Endothelial cell of umbilical vein (primary cell): ENCODE results near the gene ZNF516. TPM values are rescaled to one million over a fixed set of nuclear protein-coding genes. Genes with fewer than 3 reads are reported as not detected.

ENCODE experiments used
- BruUV-seq: library from RNA; stranded (reverse); fragments of 400-500 nt; replicated peaks from 2 replicates; lab custom pipeline; 2021; lab: Mats Ljungman, UMichigan
- CTCF ChIA-PET: fragments of 300-600, 350-600 bp; sonication (Branson Sonifier 250); formaldehyde crosslinking; loops from one replicate; lab custom pipeline; 2021; ENCODE audit warnings: antibody characterized with exemption, inconsistent platforms; lab: Charles Lee
- POLR2A ChIA-PET: fragments of 300-600, 350-600 bp; sonication (Branson Sonifier 250); formaldehyde crosslinking; loops from one replicate; lab custom pipeline; 2021; ENCODE audit warnings: antibody characterized with exemption, inconsistent platforms; lab: Charles Lee
- DNase-seq: peaks from one replicate; pipeline ENCODE4 v3.0.0-alpha.2; 2011; ENCODE audit warnings: low read depth, low spot score
- FAIRE-seq: peaks from 2 replicates; lab custom pipeline; 2011; peaks lifted over from hg19 to GRCh38; lab: Jason Lieb, UNC
- H2AFZ ChIP-seq: 2 replicates; pipeline ENCODE4 v1.6.0; 2012; ENCODE audit warnings: low read depth, low read length, control low read depth, inconsistent platforms
- H3K27ac ChIP-seq: 2 replicates; pipeline ENCODE4 v1.5.1; 2011; ENCODE audit warnings: low read depth, mild to moderate bottlenecking, control low read depth, low read length, moderate library complexity; ENCODE audit not compliant: insufficient read depth
- H3K27me3 ChIP-seq, 2 experiments: 2 replicates each; pipeline versions ENCODE4 v1.6.0 to v1.6.1; 2011; ENCODE audit warnings: low read length in 2 of 2, mixed read lengths in 1 of 2; ENCODE audit not compliant: control insufficient read depth in 2 of 2, insufficient read depth in 2 of 2
- H3K36me3 ChIP-seq, 2 experiments: 2 replicates in 1 of 2; 3 replicates in 1 of 2; pipeline ENCODE4 v1.5.1; 2011; ENCODE audit warnings: low read length in 2 of 2, mild to moderate bottlenecking in 1 of 2, moderate library complexity in 1 of 2; ENCODE audit not compliant: control insufficient read depth in 2 of 2, insufficient read depth in 2 of 2; ENCODE audit errors: extremely low read depth in 1 of 2
- H3K4me1 ChIP-seq: 3 replicates; pipeline ENCODE4 v1.5.1; 2011; ENCODE audit warnings: mild to moderate bottlenecking, low read length; ENCODE audit not compliant: control insufficient read depth, insufficient read depth; ENCODE audit errors: extremely low read depth
- H3K4me2 ChIP-seq: 2 replicates; pipeline ENCODE4 v1.6.1; 2011; ENCODE audit warnings: low read length, control low read depth, mixed read lengths; ENCODE audit not compliant: insufficient read depth
- H3K4me3 ChIP-seq, 3 experiments: fragments of 200-600 bp in 1 of 3; sonication (generic), shearing (Covaris generic) in 1 of 3; replicated peaks in 1 of 3; 2 replicates each; pipeline ENCODE4 v1.5.1; 2011 to 2016; ENCODE audit warnings: control low read depth in 3 of 3, low read length in 3 of 3, mild to moderate bottlenecking in 2 of 3, inconsistent platforms in 1 of 3, low read depth in 1 of 3, moderate library complexity in 1 of 3; ENCODE audit not compliant: insufficient read depth in 1 of 3
- H3K79me2 ChIP-seq: 2 replicates; pipeline ENCODE4 v1.6.0; 2012; ENCODE audit warnings: low read length, inconsistent platforms; ENCODE audit not compliant: control insufficient read depth, insufficient read depth
- H3K9ac ChIP-seq: replicated peaks from 2 replicates; pipeline ENCODE3; 2011; ENCODE audit warnings: low read length, control low read depth; ENCODE audit not compliant: insufficient read depth; ENCODE audit errors: extremely low read depth
- H3K9me1 ChIP-seq: replicated peaks from 3 replicates; pipeline ENCODE4 v1.6.0; 2011; ENCODE audit warnings: mild to moderate bottlenecking, low read length; ENCODE audit not compliant: control insufficient read depth, insufficient read depth; ENCODE audit errors: extremely low read depth
- H3K9me3 ChIP-seq: replicated peaks from 2 replicates; pipeline ENCODE4 v1.5.1; 2012; ENCODE audit warnings: low read length, inconsistent platforms; ENCODE audit not compliant: control insufficient read depth, insufficient read depth
- H4K20me1 ChIP-seq: replicated peaks from 2 replicates; pipeline ENCODE3; 2011; ENCODE audit warnings: mild to moderate bottlenecking, low read length; ENCODE audit not compliant: control insufficient read depth, insufficient read depth; ENCODE audit errors: extremely low read depth
- CTCF ChIP-seq, 2 donors: IDR thresholded peaks; 1 replicate in 1 of 2; 2 replicates in 1 of 2; pipeline ENCODE4 v1.5.1; 2011; ENCODE audit warnings: low read length in 2 of 2, mild to moderate bottlenecking in 2 of 2, moderate library complexity in 2 of 2, control low read depth in 1 of 2, inconsistent platforms in 1 of 2, low read depth in 1 of 2; ENCODE audit not compliant: insufficient read depth in 1 of 2; ENCODE audit errors: extremely low read depth in 1 of 2
- EZH2 ChIP-seq: IDR thresholded peaks from 2 replicates; pipeline ENCODE4 v1.6.1; 2012; ENCODE audit warnings: borderline replicate concordance, low read depth, mild to moderate bottlenecking, moderate library complexity, low read length, inconsistent platforms; ENCODE audit not compliant: severe bottlenecking
- FOS ChIP-seq: IDR thresholded peaks from 2 replicates; pipeline ENCODE4 v1.6.1; 2011; ENCODE audit warnings: mild to moderate bottlenecking, low read length, moderate library complexity, borderline replicate concordance; ENCODE audit not compliant: insufficient read depth
- GATA2 ChIP-seq: IDR thresholded peaks from 2 replicates; pipeline ENCODE4 v1.7.0; 2011; ENCODE audit warnings: low read depth, mild to moderate bottlenecking, moderate library complexity, mixed read lengths, low read length; ENCODE audit not compliant: insufficient read length, insufficient read depth
- JUN ChIP-seq: IDR thresholded peaks from 2 replicates; pipeline ENCODE4 v1.6.1; 2011; ENCODE audit warnings: borderline replicate concordance, low read depth; ENCODE audit not compliant: insufficient read length, insufficient read depth
- MAX ChIP-seq: IDR thresholded peaks from 2 replicates; pipeline ENCODE4 v1.6.1; 2011; ENCODE audit not compliant: insufficient read depth, insufficient read length
- MYC ChIP-seq: IDR thresholded peaks from one replicate; pipeline ENCODE4 v1.6.1; 2011; ENCODE audit warnings: mild to moderate bottlenecking, low read depth, low read length
- POLR2A ChIP-seq: IDR thresholded peaks from 2 replicates; pipeline ENCODE4 v1.6.1; 2012; ENCODE audit warnings: low read depth, mild to moderate bottlenecking, control low read depth, low read length
- POLR2AphosphoS5 ChIP-seq: IDR thresholded peaks from 2 replicates; pipeline ENCODE4 v1.6.1; 2012; ENCODE audit warnings: low read depth, mild to moderate bottlenecking, control low read depth, low read length, moderate library complexity; ENCODE audit not compliant: insufficient read depth
- dilution Hi-C: fragments of 300-500 bp; cut with MboI; formaldehyde crosslinking; loops from one replicate; pipeline ENCODE4 v1.15.0; 2019; ENCODE audit warnings: low sequenced_read_pairs; ENCODE audit not compliant: extremely low pct_ligation_motif_present
- intact Hi-C: fragments of 100-400 bp; cut with micrococcal nuclease; formaldehyde crosslinking; loops from one replicate; pipeline ENCODE4 v1.10.0; 2022
- polyA plus RNA-seq, 4 experiments: library from polyadenylated mRNA; depleted of rRNA in 3 of 4; stranded (reverse) in 3 of 4; unstranded in 1 of 4; fragments of >200 nt; gene quantifications; 2 replicates each; pipeline versions ENCODE4 v1.2.1 to v1.2.3, GENCODE V29; 2011 to 2012; ENCODE audit warnings: missing spikeins in 1 of 4
- total RNA-seq: library from RNA; stranded (reverse); gene quantifications from 2 replicates; pipeline ENCODE4 v1.2.3, GENCODE V29; 2021

Gene ZNF516
- total and polyA plus RNA-seq, 2 donors (not counting 3 experiments of a cell fraction or from before 2014, with no cell fraction given) = 3.6 to 19.1 TPM

GRCh38 chr18:76453057-76453561 lies 41.9 kb downstream of the ZNF516 start:
- Histone ChIP-seq H3K36me3 (no peaks in the 10 kb centered on the region), H3K9me1 (no peaks in the 10 kb centered on the region), H3K4me3 (no peak overlapping the region), H3K79me2 (peaks cover 8% of the 10 kb centered on the region), H3K4me2 (no peak overlapping the region), H4K20me1 (no peaks in the 10 kb centered on the region), H3K9me3 (no peaks in the 10 kb centered on the region), H3K4me1 (peaks cover 20% of the 10 kb centered on the region), H3K27ac (no peak overlapping the region), H3K27me3 (peaks cover 0 to 1% of the 10 kb centered on the region in 2 experiments), H3K9ac (no peak overlapping the region), H2AFZ (no peak overlapping the region)
- FAIRE-seq (no peak), DNase-seq (no peak)
- no peak for TF ChIP-seq MAX
- no peak for TF ChIP-seq FOS
- no peak for TF ChIP-seq MYC
- TF ChIP-seq POLR2A = no peak
- no peak for TF ChIP-seq JUN
- no peak for TF ChIP-seq GATA2
- no peak for TF ChIP-seq CTCF (IDR thresholded peaks at IDR 0.05; ENCODE audit: extremely low read depth in 1 of 2, insufficient read depth in 1 of 2, low read depth in 1 of 2, low read length in 2 of 2)
- no peak for TF ChIP-seq POLR2AphosphoS5
- TF ChIP-seq EZH2 = no peak
- intact Hi-C loops = loop anchor here (5.0 kb wide), 1 partner anchor 369 kb away; the partner anchor contains the start of gene ZNF236
- ChIA-PET CTCF (interaction anchor here (1.1 to 1.2 kb wide), 2 partner anchors 8 to 53 kb away, joined by 3 read pairs; no protein-coding TSS in a partner anchor), POLR2A (no interaction called here)
- BruUV-seq = no TSS peak
- dilution Hi-C loops = no loop called here
